A549 (cell line): ENCODE data around the gene RPL37A. TPM values are rescaled to one million over a fixed set of nuclear protein-coding genes. Genes with fewer than 3 reads are reported as not detected.

Experiments used
- ATAC-seq, 2 experiments: fragments of 200-7000 bp in 1 of 2; fragments of >200 bp in 1 of 2; cut with Nextera tagmentation in 1 of 2; cut with Tn5 transposase in 1 of 2; 3 replicates each; pipeline versions ENCODE4 v1.8.0 to v1.9.1; 2018 to 2020; ENCODE audit warnings: mild to moderate bottlenecking in 1 of 2, moderate library complexity in 1 of 2
- CTCF ChIA-PET: fragments of 300-600 bp; sonication (Branson Sonifier 250); formaldehyde crosslinking; extraction: SDS; loops from one replicate; lab custom pipeline; 2021; ENCODE audit warnings: antibody characterized with exemption, inconsistent platforms; lab: Yijun Ruan, JAX
- POLR2A ChIA-PET: fragments of 350-600 bp; formaldehyde crosslinking; extraction: SDS; loops from one replicate; lab custom pipeline; 2021; ENCODE audit warnings: antibody characterized with exemption, inconsistent platforms; lab: Yijun Ruan, JAX
- DNase-seq, 2 experiments: peaks; one replicate each; pipeline versions ENCODE4 v3.0.0 to v3.0.0-alpha.2; 2011 to 2016; ENCODE audit warnings: low read depth in 1 of 2, low spot score in 1 of 2
- FAIRE-seq: peaks from 2 replicates; lab custom pipeline; 2011; peaks lifted over from hg19 to GRCh38; lab: Jason Lieb, UNC
- H3K27ac ChIP-seq, 2 experiments: fragments of >200 bp; sonication (Bioruptor Twin); formaldehyde crosslinking; 3 replicates each; pipeline ENCODE4 v1.5.1; 2016 to 2017
- H3K4me1 ChIP-seq: fragments of >200 bp; sonication (Bioruptor Twin); formaldehyde crosslinking; 3 replicates; pipeline ENCODE4 v1.6.1; 2016
- H3K4me2 ChIP-seq: fragments of >200 bp; sonication (Bioruptor Twin); formaldehyde crosslinking; 3 replicates; pipeline ENCODE4 v1.6.1; 2016
- H3K4me3 ChIP-seq: fragments of >200 bp; sonication (Bioruptor Twin); formaldehyde crosslinking; 3 replicates; pipeline ENCODE4 v1.5.1; 2016
- H3K9me3 ChIP-seq: fragments of >200 bp; sonication (Bioruptor Twin); formaldehyde crosslinking; 3 replicates; pipeline ENCODE4 v1.6.1; 2016
- ATOH8 ChIP-seq: fragments of 250-450 bp; sonication (Bioruptor Pico); IDR thresholded peaks from 2 replicates; pipeline ENCODE4 v1.5.0; 2020; ENCODE audit warnings: low read depth, mild to moderate bottlenecking, moderate library complexity
- BHLHE40 ChIP-seq: IDR thresholded peaks from 2 replicates; pipeline ENCODE4 v1.6.1; 2012; ENCODE audit warnings: low read depth, low read length, inconsistent platforms
- CBX2 ChIP-seq: fragments of 200-600 bp; sonication (generic); IDR thresholded peaks from 2 replicates; pipeline ENCODE4 v1.6.1; 2016; ENCODE audit warnings: low read depth, mild to moderate bottlenecking, borderline replicate concordance
- CHD4 ChIP-seq: fragments of 200-600 bp; sonication (generic); IDR thresholded peaks from 2 replicates; pipeline ENCODE4 v1.6.1; 2016; ENCODE audit warnings: antibody characterized with exemption, mild to moderate bottlenecking, borderline replicate concordance
- EHMT2 ChIP-seq: fragments of 200-600 bp; sonication (generic); IDR thresholded peaks from 2 replicates; pipeline ENCODE4 v1.6.1; 2016; ENCODE audit warnings: antibody characterized with exemption, low read depth, mild to moderate bottlenecking, moderate library complexity
- ESRRA ChIP-seq: fragments of 150-350 bp; IDR thresholded peaks from 2 replicates; pipeline ENCODE4 v1.6.1; 2014; ENCODE audit warnings: mild to moderate bottlenecking, low read length, borderline replicate concordance
- FOXS1 ChIP-seq: fragments of 250-450 bp; sonication (Bioruptor Pico); IDR thresholded peaks from 2 replicates; pipeline ENCODE4 v1.5.0; 2020; ENCODE audit warnings: mild to moderate bottlenecking, moderate library complexity
- HDAC2 ChIP-seq: fragments of 200-600 bp; sonication (generic); IDR thresholded peaks from 2 replicates; pipeline ENCODE4 v1.6.1; 2016
- HES2 ChIP-seq: fragments of >200 bp; sonication (Bioruptor Twin); formaldehyde crosslinking; IDR thresholded peaks from 2 replicates; pipeline ENCODE4 v1.6.1; 2016
- JUN ChIP-seq, 2 experiments: fragments of >200 bp; sonication (Bioruptor Twin); formaldehyde crosslinking; IDR thresholded peaks; 2 replicates in 1 of 2; 3 replicates in 1 of 2; pipeline ENCODE4 v1.6.1; 2016 to 2017
- MAFK ChIP-seq: fragments of 450-650 bp; IDR thresholded peaks from 2 replicates; pipeline ENCODE4 v1.6.1; 2014; ENCODE audit not compliant: partially characterized antibody
- POLR2AphosphoS2 ChIP-seq: conservative IDR thresholded peaks from 2 replicates; pipeline ENCODE4 v1.6.1; 2012; ENCODE audit warnings: low read length, improper control_type of control experiment, inconsistent platforms
- RAD21 ChIP-seq, 2 experiments: fragments of >200 bp in 1 of 2; sonication (Bioruptor Twin) in 1 of 2; formaldehyde crosslinking in 1 of 2; IDR thresholded peaks in 1 of 2; conservative IDR thresholded peaks in 1 of 2; 2 replicates in 1 of 2; 3 replicates in 1 of 2; pipeline ENCODE4 v1.6.1; 2012 to 2018; ENCODE audit warnings: inconsistent platforms in 1 of 2
- RNF2 ChIP-seq: fragments of 200-600 bp; sonication (generic); IDR thresholded peaks from 2 replicates; pipeline ENCODE4 v1.6.1; 2016; ENCODE audit warnings: low read depth, mild to moderate bottlenecking, antibody characterized with exemption, moderate library complexity, borderline replicate concordance
- SMC3 ChIP-seq: fragments of >200 bp; sonication (Bioruptor Twin); formaldehyde crosslinking; IDR thresholded peaks from 3 replicates; pipeline ENCODE4 v1.6.1; 2018; ENCODE audit warnings: inconsistent platforms
- TFCP2L1 ChIP-seq: fragments of 250-450 bp; sonication (Bioruptor Pico); IDR thresholded peaks from 2 replicates; pipeline ENCODE4 v1.5.0; 2021; ENCODE audit warnings: mild to moderate bottlenecking
- TP53 ChIP-seq: fragments of 250-450 bp; sonication (Bioruptor Pico); IDR thresholded peaks from 2 replicates; pipeline ENCODE4 v1.5.0; 2021; ENCODE audit warnings: mild to moderate bottlenecking, moderate library complexity
- ZC3H11A ChIP-seq: fragments of 450-650 bp; IDR thresholded peaks from 2 replicates; pipeline ENCODE4 v1.6.1; 2014; ENCODE audit warnings: antibody characterized with exemption, mild to moderate bottlenecking
- WGBS: methylation state at CpG from one replicate; pipeline ENCODE4 v1.1.6; 2017; ENCODE audit errors: missing lambda C conversion rate; 5-methylcytosine and 5-hydroxymethylcytosine counted together
- polyA plus RNA-seq, 4 experiments: library from polyadenylated mRNA; depleted of rRNA in 3 of 4; stranded (reverse); fragments of >200 nt; fragmentation: RNase III in 1 of 4; extraction: RNeasy Plus Mini Kit Qiagen cat#74134 plus additional on column Dnase treatment in 1 of 4; gene quantifications; 2 replicates in 3 of 4; 3 replicates in 1 of 4; pipeline ENCODE4 v1.2.3, GENCODE V29; 2011 to 2017

The RPL37A gene
- polyA plus RNA-seq, 2 of the 4 experiments (the other 2 are of a cell fraction): 4,046 to 4,381 TPM

- Histone ChIP-seq H3K9me3 (no peaks in the 10 kb centered on the region), H3K27ac (no peak overlapping the region), H3K4me3 (0 out of 3 replicates have a peak overlapping the region, but pooled peaks have one; percentile 86), H3K4me2 (peak overlapping the region; percentile 91), H3K4me1 (peaks cover 41% of the 10 kb centered on the region)
- no peak for DNase-seq
- WGBS: 94% methylated on average over 8 of the region's 8 CpGs
- ATAC-seq: no peak
- no peak for TF ChIP-seq RNF2
- no peak for TF ChIP-seq FOXS1 (CRISPR knock-in tag)
- no peak for TF ChIP-seq TFCP2L1
- no peak for TF ChIP-seq SMC3
- TF ChIP-seq ATOH8: no peak
- no peak for TF ChIP-seq TP53 (CRISPR knock-in tag)
- ChIA-PET POLR2A (no interaction called here), CTCF (interaction anchor here (1.2 to 1.5 kb wide), 2 partner anchors 165 to 391 kb away, joined by 4 read pairs; no protein-coding TSS in a partner anchor)
- FAIRE-seq: no peak
These were observed 3.2 kb downstream of the RPL37A start for GRCh38 chr2:216501854-216502253.

DNA sequence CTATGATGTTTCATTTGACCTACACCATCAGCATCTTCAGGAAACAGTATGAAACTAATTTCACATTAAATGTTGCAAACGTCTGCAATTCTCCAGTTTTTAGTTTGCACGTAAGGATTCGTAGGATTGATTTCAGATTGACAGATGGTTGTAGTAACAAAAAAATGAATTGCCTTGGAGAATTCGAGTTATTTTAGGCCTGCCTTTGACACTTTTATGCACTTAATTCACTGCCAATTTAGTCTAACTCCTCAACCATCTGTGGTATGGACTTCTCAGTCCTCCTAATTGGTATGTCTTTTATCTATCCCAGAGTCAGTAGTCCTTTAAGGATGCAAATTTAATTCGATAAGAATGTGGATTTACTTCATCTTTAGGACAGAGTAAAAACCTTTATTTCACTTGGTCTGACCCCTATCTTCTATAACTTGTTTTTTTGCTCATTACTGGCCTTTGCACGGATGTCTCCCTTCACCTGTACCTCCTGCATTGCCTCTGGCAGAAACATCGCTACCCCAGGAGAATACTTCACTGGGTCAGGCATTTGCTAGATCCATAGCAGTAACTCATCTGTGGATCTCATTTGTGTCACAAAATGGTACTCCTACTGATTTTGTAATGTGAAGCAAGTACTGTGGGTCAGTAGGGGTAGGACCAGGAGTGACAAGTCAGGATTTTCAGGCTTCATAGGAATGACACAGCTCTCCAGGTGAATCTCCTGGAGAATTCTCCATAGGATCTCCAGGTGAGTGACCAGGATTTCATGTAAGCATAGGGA is 3.9 kb downstream of the RPL37A start:
- no peak overlapping the region for H3K27ac ChIP-seq

DNA sequence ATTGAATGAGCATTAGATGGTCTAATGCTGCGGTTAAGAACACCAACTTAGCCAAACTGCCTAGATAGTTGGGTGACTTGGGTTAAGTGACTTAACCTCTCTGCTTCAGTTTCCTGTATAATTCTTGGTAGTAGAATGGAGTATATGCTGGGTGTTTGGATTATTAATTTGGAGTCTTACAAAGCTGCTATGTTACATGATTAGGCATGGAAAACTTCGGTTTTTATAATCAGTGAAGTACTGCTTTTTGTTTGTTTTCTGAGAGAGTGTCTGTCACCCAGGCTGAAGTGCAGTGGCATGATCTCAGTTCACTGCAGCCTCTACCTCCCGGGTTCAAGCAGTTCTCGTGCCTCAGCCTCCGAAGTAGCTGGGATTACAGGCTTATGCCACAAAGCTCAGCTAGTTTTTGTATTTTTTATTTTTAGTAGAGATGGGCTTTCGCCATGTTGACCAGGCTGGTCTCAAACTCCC is 4.5 kb downstream of the RPL37A start:
- POLR2A ChIA-PET: no interaction called here
- H3K4me2 ChIP-seq: peak overlapping the region; percentile 91; the same call in 2 of the 3 replicates

More for the DNA sequence above, 3.9 kb downstream of the RPL37A start:
- Histone ChIP-seq H3K4me2 (peak overlapping the region; percentile 91; the same call in 2 of the 3 replicates), H3K4me3 (no peak overlapping the region), H3K4me1 (peaks cover 38% of the 10 kb centered on the region), H3K9me3 (no peaks in the 10 kb centered on the region)
- no peak for TF ChIP-seq CHD4
- TF ChIP-seq EHMT2: no peak
- no peak for TF ChIP-seq TFCP2L1
- TF ChIP-seq RNF2: no peak
- FAIRE-seq (no peak), DNase-seq (no peak), ATAC-seq (no peak)
- ChIA-PET CTCF (interaction anchor here (1.5 kb wide), 1 partner anchor 164 kb away, joined by 4 read pairs; no protein-coding TSS in a partner anchor), POLR2A (no interaction called here)
- WGBS: 79% methylated on average over 7 of the region's 7 CpGs

DNA sequence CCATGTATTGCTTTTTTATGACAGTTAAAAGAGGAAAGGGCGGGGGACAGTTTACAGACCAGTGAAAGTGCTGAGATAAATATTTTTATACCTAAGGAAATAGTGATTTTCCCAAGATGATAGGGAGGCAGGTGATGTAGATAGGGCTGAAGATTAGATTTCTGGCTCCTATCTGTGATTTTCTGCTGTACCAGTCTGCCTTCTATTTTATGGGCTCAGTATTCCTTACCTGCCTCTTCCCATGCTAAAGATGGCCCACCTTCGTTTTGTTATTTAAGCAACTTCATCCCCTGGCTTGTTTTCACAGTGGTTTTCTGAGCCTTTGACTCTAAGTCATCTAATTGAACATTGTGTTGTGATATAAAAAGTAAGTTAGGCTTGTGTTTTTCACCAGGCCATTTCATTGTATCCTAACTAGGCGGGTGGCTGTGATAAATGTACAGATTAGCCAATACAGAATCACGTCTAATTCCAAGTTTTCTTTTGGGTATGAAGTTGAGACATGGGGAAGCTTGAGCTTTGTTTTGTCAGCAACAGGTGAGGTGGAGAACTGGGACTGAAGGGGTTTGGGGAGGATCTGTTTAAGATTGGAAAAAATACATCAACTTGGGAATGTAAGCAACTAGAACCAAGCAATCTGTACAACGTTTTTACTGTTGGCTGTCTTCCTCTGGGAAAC is 5.2 kb downstream of the RPL37A start:
- H3K9me3 ChIP-seq: no peaks in the 10 kb centered on the region
- CTCF ChIA-PET: interaction anchor here (0.9 kb wide), 1 partner anchor 12 kb away, joined by 3 read pairs; no protein-coding TSS in a partner anchor
- FAIRE-seq: no peak
- 70% methylated on average over 5 of the region's 5 CpGs for WGBS
- no peak for DNase-seq
- TF ChIP-seq ESRRA (no peak), TFCP2L1 (0 out of 2 replicates have a peak, but pooled peaks have one; percentile 25)
- TF ChIP-seq, all 56 proteins: peak for 1
- Histone ChIP-seq H3K4me2 (peak overlapping the region; percentile 21; the same call in 2 of the 3 replicates), H3K4me3 (no peak overlapping the region), H3K27ac (no peak overlapping the region), H3K4me1 (peaks cover 35% of the 10 kb centered on the region)
- no peak for ATAC-seq
- POLR2A ChIA-PET: no interaction called here

More for the DNA sequence above, 4.5 kb downstream of the RPL37A start:
- no peak overlapping the region for H3K4me3 ChIP-seq
- DNase-seq (no peak), FAIRE-seq (no peak), ATAC-seq (no peak)
- 0 out of 6 replicates have a peak overlapping the region, but pooled peaks of 1 of the 2 experiments have one; percentile 15 for H3K27ac ChIP-seq
- CTCF ChIA-PET: no interaction called here
- WGBS: 85% methylated on average over 6 of the region's 6 CpGs
- H3K4me1 ChIP-seq: peaks cover 35% of the 10 kb centered on the region
- TF ChIP-seq HDAC2 (no peak), HES2 (no peak), CBX2 (no peak), RAD21 (conservative IDR thresholded peaks at IDR 0.05 in 1 of 2, IDR thresholded peaks at IDR 0.05 in 1 of 2) (no peak), JUN (IDR thresholded peaks at IDR 0.05) (peak in 1 of 2 experiments; percentile 6; a peak in 1 of 5 replicates), POLR2AphosphoS2 (peak; percentile 7; the same call in 1 of the 2 replicates), ZC3H11A (no peak), TFCP2L1 (0 out of 2 replicates have a peak, but pooled peaks have one; percentile 7), BHLHE40 (no peak), RNF2 (no peak), MAFK (no peak)
- H3K9me3 ChIP-seq: no peaks in the 10 kb centered on the region
